Pancreas (tissue), 10 donors: ENCODE results near the gene INPP5D. TPM values are rescaled to one million over a fixed set of nuclear protein-coding genes. Genes with fewer than 3 reads are reported as not detected.

Experiments used
- ATAC-seq, 4 donors: fragments of 200-7000 bp; cut with Tn5 transposase; one replicate each; pipeline versions ENCODE4 v1.8.0 to v1.9.1; 2020; ENCODE audit warnings: mild to moderate bottlenecking in 4 of 4, moderate library complexity in 4 of 4
- DNase-seq, 6 donors: peaks; one replicate each; pipeline ENCODE4 v3.0.0-alpha.2; 2020
- FAIRE-seq: peaks from 2 replicates; lab custom pipeline; 2012; peaks lifted over from hg19 to GRCh38; lab: Jason Lieb, UNC
- H3K27ac ChIP-seq, 4 donors: fragments of 200-600 bp; sonication (generic); 1 replicate in 3 of 4; 2 replicates in 1 of 4; pipeline versions ENCODE4 v1.5.0 to v1.8.0; 2020
- H3K27me3 ChIP-seq, 4 donors: fragments of 200-600 bp; one replicate each; pipeline ENCODE4 v1.8.0; 2021
- H3K36me3 ChIP-seq, 3 donors: fragments of 200-600 bp; sonication (generic) in 1 of 3; one replicate each; pipeline versions ENCODE4 v1.5.0 to v1.8.0; 2020 to 2021
- H3K4me1 ChIP-seq, 3 donors: fragments of 200-600 bp; one replicate each; pipeline ENCODE4 v1.8.0; 2021
- H3K4me3 ChIP-seq, 4 donors: fragments of 200-600 bp; sonication (generic) in 2 of 4; one replicate each; pipeline versions ENCODE4 v1.5.0 to v1.8.0; 2020 to 2021
- H3K9me3 ChIP-seq, 4 donors: fragments of 200-600 bp; one replicate each; pipeline ENCODE4 v1.8.0; 2021
- WGBS, 2 donors: extraction: QIAGEN DNeasy Blood & Tissue Kit; methylation state at CpG; one replicate each; pipeline ENCODE4 v1.1.7; 2013; 5-methylcytosine and 5-hydroxymethylcytosine counted together
- intact Hi-C, 3 donors: fragments of 100-400 bp; cut with DNase I; formaldehyde crosslinking; loops; one replicate each; pipeline versions ENCODE4 v1.11.1 to v1.14.2; 2022
- polyA plus RNA-seq, 2 donors: library from polyadenylated mRNA; stranded (reverse); fragments of 200-250 nt; gene quantifications; one replicate each; pipeline ENCODE4 v1.2.3, GENCODE V29; 2013
- total RNA-seq, 6 donors: library from RNA; stranded (reverse); fragmentation: NEBNext Ultra II Directional in 4 of 6; extraction: Animal tissue kit (Norgen Biotek cat#: 25700) in 4 of 6; gene quantifications; one replicate each; pipeline versions ENCODE4 v1.2.1 to v1.2.4, GENCODE V29; 2021 to 2023
- TF ChIP-seq, protein P1 (sequence below), 4 donors: fragments of 200-600 bp; sonication (generic) in 3 of 4; IDR thresholded peaks; one replicate each; pipeline versions ENCODE4 v1.5.0 to v1.8.0; 2021; ENCODE audit warnings: antibody characterized with exemption in 4 of 4
- donor health status: healthy with polysubstance abuse.
- donor health status: DM: no; HTN: no; CAD: no; lungs with moderate emphysema.
- donor health status: DM: no; HTN: no; CAD: no.
- donor health status: control.
- donor health status: control.
- donor health status: Bipolar disorder and iron deficiency.
- donor health status: DM: yes; HTN: yes; CAD: no.
- donor health status: DM: no; HTN: no; CAD: no.
- donor health status: DM: no; HTN: no; CAD: no.
- donor health status: DM: yes; HTN: yes; CAD: no.

The INPP5D gene
- total and polyA plus RNA-seq, 8 donors: 1.1 to 11.4 (median 2.3) TPM

DNA sequence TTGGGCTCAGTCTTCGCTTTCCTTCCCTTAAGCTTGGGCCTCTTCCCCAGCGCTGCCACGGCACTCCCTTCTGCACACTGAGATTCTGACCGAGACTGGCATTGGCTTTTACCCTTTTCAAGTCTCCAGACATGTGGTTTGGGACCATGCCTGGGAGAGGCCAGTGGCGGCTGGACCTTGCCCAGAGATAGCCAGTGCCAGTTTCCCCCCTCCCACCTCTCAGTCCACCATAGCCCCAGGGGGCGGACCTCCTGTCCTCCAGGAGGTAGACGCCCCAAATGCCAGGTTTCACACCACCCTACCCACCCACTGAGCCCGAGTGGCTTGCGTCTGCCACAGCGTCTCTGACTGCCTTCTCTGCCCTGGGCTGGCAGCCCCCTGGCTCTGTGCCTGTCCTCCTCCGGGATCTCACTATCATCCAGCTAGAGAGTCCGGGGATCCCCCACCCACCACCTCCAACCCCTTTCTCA is 47.7 kb downstream of the INPP5D start:
- 74 to 87% methylated on average over 12 of the region's 12 CpGs for WGBS, 2 donors
- ATAC-seq: no peak
- no peak overlapping the region for H3K27ac ChIP-seq
- H3K4me3 ChIP-seq: no peak overlapping the region
- no peaks in the 10 kb centered on the region for H3K9me3 ChIP-seq
- no peak for FAIRE-seq
- no peak for DNase-seq
- H3K27me3 ChIP-seq: no peaks in the 10 kb centered on the region
- no peaks in the 10 kb centered on the region for H3K36me3 ChIP-seq
- TF ChIP-seq, protein P1, sequence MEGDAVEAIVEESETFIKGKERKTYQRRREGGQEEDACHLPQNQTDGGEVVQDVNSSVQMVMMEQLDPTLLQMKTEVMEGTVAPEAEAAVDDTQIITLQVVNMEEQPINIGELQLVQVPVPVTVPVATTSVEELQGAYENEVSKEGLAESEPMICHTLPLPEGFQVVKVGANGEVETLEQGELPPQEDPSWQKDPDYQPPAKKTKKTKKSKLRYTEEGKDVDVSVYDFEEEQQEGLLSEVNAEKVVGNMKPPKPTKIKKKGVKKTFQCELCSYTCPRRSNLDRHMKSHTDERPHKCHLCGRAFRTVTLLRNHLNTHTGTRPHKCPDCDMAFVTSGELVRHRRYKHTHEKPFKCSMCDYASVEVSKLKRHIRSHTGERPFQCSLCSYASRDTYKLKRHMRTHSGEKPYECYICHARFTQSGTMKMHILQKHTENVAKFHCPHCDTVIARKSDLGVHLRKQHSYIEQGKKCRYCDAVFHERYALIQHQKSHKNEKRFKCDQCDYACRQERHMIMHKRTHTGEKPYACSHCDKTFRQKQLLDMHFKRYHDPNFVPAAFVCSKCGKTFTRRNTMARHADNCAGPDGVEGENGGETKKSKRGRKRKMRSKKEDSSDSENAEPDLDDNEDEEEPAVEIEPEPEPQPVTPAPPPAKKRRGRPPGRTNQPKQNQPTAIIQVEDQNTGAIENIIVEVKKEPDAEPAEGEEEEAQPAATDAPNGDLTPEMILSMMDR (IDR thresholded peaks at IDR 0.05): no peak
- intact Hi-C loops: loop anchor here in 1 of 3 donors (10.0 kb wide), 1 partner anchor 137 kb away; no protein-coding TSS in a partner anchor
- no peaks in the 10 kb centered on the region for H3K4me1 ChIP-seq

- FAIRE-seq: no peak
- no peak overlapping the region for H3K4me3 ChIP-seq
- TF ChIP-seq, protein P1 (IDR thresholded peaks at IDR 0.05): no peak
- no peak overlapping the region for H3K27ac ChIP-seq
- no peaks in the 10 kb centered on the region for H3K27me3 ChIP-seq
- 63 to 72% methylated on average over 10 of the region's 10 CpGs for WGBS, 2 donors
- no peak for DNase-seq
- no peaks in the 10 kb centered on the region for H3K36me3 ChIP-seq
- no peak for ATAC-seq
- no peaks in the 10 kb centered on the region for H3K4me1 ChIP-seq
- H3K9me3 ChIP-seq: no peaks in the 10 kb centered on the region
- intact Hi-C loops: loop anchor here in 1 of 3 donors (10.0 kb wide), 1 partner anchor 136 kb away; no protein-coding TSS in a partner anchor
Measured at GRCh38 chr2:233108611-233109490, 48.7 kb downstream of the INPP5D start.

DNA sequence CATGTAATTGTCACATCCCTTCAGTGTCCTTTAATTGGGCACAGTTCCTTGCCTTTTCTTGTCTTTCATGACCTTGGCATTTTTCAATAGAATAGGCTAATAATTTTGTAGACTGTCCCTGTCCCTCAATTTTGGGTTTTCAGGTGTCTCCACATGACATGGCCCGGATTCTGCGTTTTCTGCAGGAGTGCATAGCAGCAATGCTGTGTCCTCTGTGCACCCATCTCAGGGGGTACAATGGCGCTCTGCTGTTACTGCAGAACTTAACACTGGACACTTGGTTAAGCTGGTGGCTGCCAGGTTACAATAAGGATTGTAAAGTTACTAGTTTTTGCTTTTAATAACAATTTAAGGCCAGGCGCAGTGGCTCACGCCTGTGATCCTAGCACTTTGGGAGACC is 51.3 kb downstream of the INPP5D start:
- TF ChIP-seq, protein P1 (IDR thresholded peaks at IDR 0.05): no peak
- Histone ChIP-seq H3K36me3 (no peaks in the 10 kb centered on the region), H3K27me3 (no peaks in the 10 kb centered on the region), H3K4me3 (no peak overlapping the region), H3K9me3 (no peaks in the 10 kb centered on the region), H3K4me1 (no peaks in the 10 kb centered on the region), H3K27ac (no peak overlapping the region)
- peak in 1 of 6 donors; percentile 12 for DNase-seq
- intact Hi-C loops: no loop called here
- ATAC-seq: no peak
- no peak for FAIRE-seq
- 97 to 99% methylated on average over 5 of the region's 5 CpGs for WGBS, 2 donors

DNA sequence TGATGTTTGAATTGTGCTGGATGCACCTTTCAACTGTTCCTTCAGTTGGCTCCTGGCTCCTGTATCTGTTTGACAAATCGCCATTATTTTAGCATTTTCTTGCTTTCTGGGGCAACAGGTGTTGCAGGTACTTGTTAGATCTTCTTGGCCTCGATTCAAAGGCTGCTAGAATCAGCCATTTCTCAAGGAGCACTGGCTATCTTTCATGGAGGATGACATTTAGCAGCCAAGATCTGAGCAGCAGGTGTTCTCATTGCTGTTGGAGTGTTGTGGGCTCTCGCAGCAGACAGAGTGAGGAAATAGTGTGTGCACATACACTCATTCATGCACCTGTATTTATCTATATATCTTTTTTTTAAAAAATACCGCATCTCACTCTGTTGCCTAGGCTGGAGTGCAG is 52.2 kb downstream of the INPP5D start:
- intact Hi-C loops: no loop called here
- FAIRE-seq: no peak

More for the DNA sequence above, 52.2 kb downstream of the INPP5D start:
- Histone ChIP-seq H3K4me1 (no peaks in the 10 kb centered on the region), H3K9me3 (no peaks in the 10 kb centered on the region), H3K27ac (no peak overlapping the region), H3K4me3 (no peak overlapping the region), H3K27me3 (no peaks in the 10 kb centered on the region), H3K36me3 (no peaks in the 10 kb centered on the region)
- TF ChIP-seq, protein P1 (IDR thresholded peaks at IDR 0.05): no peak
- ATAC-seq: no peak
- WGBS, 2 donors: 32 to 42% methylated on average over 4 of the region's 4 CpGs
- DNase-seq: peak in 1 of 6 donors; percentile 1
